Measurements from ENCODE around the gene MYO18A.

DNA sequence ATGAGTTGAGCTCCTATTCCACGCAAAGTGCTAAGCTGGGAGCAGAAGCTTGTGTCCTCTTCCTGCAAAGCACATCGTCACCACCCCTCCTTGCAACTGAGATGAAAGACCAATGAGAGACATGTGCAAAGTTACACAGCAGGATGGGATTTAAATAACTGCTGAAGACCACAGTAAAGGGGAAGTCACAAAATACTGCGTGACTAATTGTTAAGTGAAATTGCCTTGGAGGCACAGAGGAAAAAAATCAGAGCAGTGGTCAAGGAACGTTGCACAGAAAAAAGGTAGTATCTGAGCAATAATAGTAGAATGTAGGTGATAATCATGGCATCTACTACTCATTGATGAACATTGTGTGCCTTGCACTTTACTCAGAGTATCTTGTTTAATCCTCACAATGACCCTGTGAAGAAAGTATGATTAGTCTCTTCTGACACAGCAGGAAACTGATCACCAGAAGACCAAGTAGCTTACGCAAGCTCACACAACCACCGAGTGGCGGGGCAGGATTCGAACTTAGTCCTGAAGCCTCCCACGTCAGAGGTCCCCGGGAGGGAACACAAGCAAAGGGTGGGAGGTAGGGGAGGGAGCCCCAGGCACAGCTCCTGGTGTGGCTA, 15.4 kb upstream of the MYO18A start:
- TF ChIP-seq CTCF (IDR thresholded peaks at IDR 0.05) (no peak), POLR2A (IDR thresholded peaks at IDR 0.05) (no peak), POLR2AphosphoS5 (IDR thresholded peaks at IDR 0.05) (no peak)

All from breast epithelium (tissue), 3 donors.